Loucy (cell line): ENCODE measurements around the gene LDLRAD4.

Experiments used
- CTCF ChIP-seq: fragments of 200-600 bp; sonication (generic); conservative IDR thresholded peaks from 2 replicates; pipeline ENCODE4 v1.5.1; 2014; ENCODE audit warnings: mild to moderate bottlenecking, antibody characterized with exemption, low read length
- EZH2phosphoT487 ChIP-seq: fragments of 200-600 bp; IDR thresholded peaks from 2 replicates; pipeline ENCODE4 v1.6.1; 2018; ENCODE audit warnings: antibody characterized with exemption, mild to moderate bottlenecking, moderate library complexity, borderline replicate concordance

- no peak for TF ChIP-seq CTCF
- TF ChIP-seq EZH2phosphoT487 = no peak
These were observed 361.3 kb downstream of the LDLRAD4 start for GRCh38 chr18:13579874-13580273.
